HepG2 (cell line): Measurements from ENCODE around the gene CD68. TPM values are rescaled to one million over a fixed set of nuclear protein-coding genes. Genes with fewer than 3 reads are reported as not detected.
A peak's percentile ranks its signal among the peaks of the same experiment; 100 is the strongest.

Experiments used
- CHCHD3 ChIP-seq: sonication (generic); formaldehyde crosslinking; IDR thresholded peaks from 2 replicates; pipeline ENCODE4 v1.8.0; 2022; ENCODE audit warnings: mild to moderate bottlenecking, missing genetic modification reagents, moderate library complexity
- GZF1 ChIP-seq: sonication (generic); formaldehyde crosslinking; IDR thresholded peaks from 2 replicates; pipeline ENCODE4 v1.5.1; 2020; ENCODE audit warnings: mild to moderate bottlenecking, missing genetic modification reagents
- HNF4G ChIP-seq, 2 experiments: sonication (generic) in 1 of 2; formaldehyde crosslinking in 1 of 2; IDR thresholded peaks; 2 replicates each; pipeline versions ENCODE4 v1.4.0 to v1.6.1; 2011 to 2020; ENCODE audit warnings: borderline replicate concordance in 2 of 2, low read depth in 2 of 2, mild to moderate bottlenecking in 2 of 2, low read length in 1 of 2, missing genetic modification reagents in 1 of 2, moderate library complexity in 1 of 2
- KDM1A ChIP-seq: IDR thresholded peaks from 2 replicates; pipeline ENCODE4 v1.6.1; 2016; ENCODE audit warnings: missing compliant biosample characterization
- MLLT10 ChIP-seq: sonication (generic); formaldehyde crosslinking; IDR thresholded peaks from 2 replicates; pipeline ENCODE4 v1.4.0; 2020; ENCODE audit warnings: missing genetic modification reagents
- NFYC ChIP-seq: IDR thresholded peaks from 2 replicates; pipeline ENCODE4 v1.6.1; 2016; ENCODE audit warnings: missing genetic modification reagents, missing compliant biosample characterization
- PAWR ChIP-seq: sonication (generic); formaldehyde crosslinking; IDR thresholded peaks from 2 replicates; pipeline ENCODE4 v1.4.0; 2020; ENCODE audit warnings: missing genetic modification reagents, mild to moderate bottlenecking, borderline replicate concordance
- RFX3 ChIP-seq: IDR thresholded peaks from 2 replicates; pipeline ENCODE4 v1.6.1; 2016; ENCODE audit warnings: missing biosample characterization, missing genetic modification reagents
- SMARCE1 ChIP-seq: fragments of 450-650 bp; IDR thresholded peaks from 2 replicates; pipeline ENCODE4 v1.6.1; 2017; ENCODE audit warnings: borderline replicate concordance
- SOX6 ChIP-seq, 2 experiments: fragments of 450-650 bp in 1 of 2; sonication (generic) in 1 of 2; formaldehyde crosslinking in 1 of 2; IDR thresholded peaks; 2 replicates each; pipeline versions ENCODE4 v1.4.0 to v1.6.1; 2017 to 2020; ENCODE audit warnings: antibody characterized with exemption in 1 of 2, mild to moderate bottlenecking in 1 of 2, missing genetic modification reagents in 1 of 2
- THAP8 ChIP-seq: sonication (generic); formaldehyde crosslinking; IDR thresholded peaks from 2 replicates; pipeline ENCODE4 v1.5.1; 2020; ENCODE audit warnings: missing genetic modification reagents, mild to moderate bottlenecking, borderline replicate concordance
- YY1 ChIP-seq: IDR thresholded peaks from 2 replicates; pipeline ENCODE4 v1.6.1; 2011; ENCODE audit warnings: low read length, low read depth, moderate library complexity, mild to moderate bottlenecking; ENCODE audit not compliant: insufficient read depth, insufficient replicate concordance
- ZNF10 ChIP-seq: sonication (generic); formaldehyde crosslinking; IDR thresholded peaks from 2 replicates; pipeline ENCODE4 v1.4.0; 2020; ENCODE audit warnings: mild to moderate bottlenecking, low read depth, missing genetic modification reagents, borderline replicate concordance
- ZNF256 ChIP-seq: sonication (generic); formaldehyde crosslinking; conservative IDR thresholded peaks from 2 replicates; pipeline ENCODE4 v1.4.0; 2020; ENCODE audit warnings: missing genetic modification reagents
- ZNF44 ChIP-seq: sonication (generic); formaldehyde crosslinking; IDR thresholded peaks from 2 replicates; pipeline ENCODE4 v1.5.1; 2020; ENCODE audit warnings: mild to moderate bottlenecking, missing genetic modification reagents
- ZNF589 ChIP-seq: sonication (generic); formaldehyde crosslinking; conservative IDR thresholded peaks from 2 replicates; pipeline ENCODE4 v1.8.0; 2022; ENCODE audit warnings: mild to moderate bottlenecking, moderate library complexity, missing genetic modification reagents
- polyA plus RNA-seq, 8 experiments: library from polyadenylated mRNA; depleted of rRNA in 3 of 8; stranded (reverse) in 7 of 8; unstranded in 1 of 8; fragments of >200 nt; fragmentation: Illumina TruSeq in 4 of 8; extraction: Trizol in 4 of 8; gene quantifications; 2 replicates each; pipeline versions ENCODE4 v1.2.1 to v1.2.3, GENCODE V29; 2011 to 2016; ENCODE audit warnings: low read depth in 4 of 8, missing spikeins in 1 of 8, mixed read lengths in 1 of 8; ENCODE audit not compliant: insufficient read depth in 1 of 8
- total RNA-seq, 5 experiments: library from RNA; depleted of rRNA; stranded (reverse); fragments of >200 nt; fragmentation: Illumina TruSeq; extraction: Trizol; gene quantifications; 2 replicates each; pipeline ENCODE4 v1.2.3, GENCODE V29; 2016; ENCODE audit warnings: low read depth in 1 of 5
- TF ChIP-seq, protein P1 (sequence below): sonication (generic); formaldehyde crosslinking; conservative IDR thresholded peaks from 2 replicates; pipeline ENCODE4 v1.4.0; 2020; ENCODE audit warnings: missing genetic modification reagents
- TF ChIP-seq, protein P2 (sequence below): sonication (generic); formaldehyde crosslinking; IDR thresholded peaks from 2 replicates; pipeline ENCODE4 v1.4.0; 2020; ENCODE audit warnings: missing genetic modification reagents
- TF ChIP-seq, protein P3 (sequence below): sonication (generic); formaldehyde crosslinking; IDR thresholded peaks from 2 replicates; pipeline ENCODE4 v1.4.0; 2020; ENCODE audit warnings: missing genetic modification reagents

Gene CD68
- total and polyA plus RNA-seq, 2 of the 13 experiments (the other 11 are each of a cell fraction or from before 2014, with no cell fraction given): 10.3 to 104 TPM

DNA sequence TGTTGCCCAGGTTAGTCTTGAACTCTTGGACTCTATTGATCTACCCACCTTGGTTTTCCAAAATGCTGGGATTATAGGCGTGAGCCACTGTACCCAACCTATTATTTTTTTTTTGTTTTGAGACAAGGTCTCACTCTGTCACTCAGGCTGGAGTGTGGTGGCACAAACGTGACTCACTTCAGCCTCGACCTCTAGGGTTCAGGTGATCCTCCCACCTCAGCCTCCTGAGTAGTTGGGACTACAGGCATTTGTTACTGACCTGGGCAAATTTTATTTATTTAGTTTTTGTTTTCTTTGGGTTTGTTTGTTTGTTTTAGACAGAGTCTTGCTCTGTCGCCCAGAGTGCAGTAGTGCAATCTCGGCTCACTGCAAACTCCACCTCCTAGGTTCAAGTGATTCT, 44.2 kb downstream of the CD68 start (continued):
- no peak for TF ChIP-seq RFX3 (CRISPR knock-in tag)
- no peak for TF ChIP-seq PAWR
- TF ChIP-seq ZNF589 (CRISPR knock-in tag): no peak
- TF ChIP-seq HNF4G (IDR thresholded peaks at IDR 0.05; ENCODE audit: borderline replicate concordance, low read depth, low read length): no peak
- TF ChIP-seq HNF4G (CRISPR knock-in tag; IDR thresholded peaks at IDR 0.05; ENCODE audit: borderline replicate concordance, low read depth): no peak
- TF ChIP-seq YY1: no peak
- no peak for TF ChIP-seq THAP8 (CRISPR knock-in tag)
- TF ChIP-seq GZF1 (CRISPR knock-in tag): no peak
- TF ChIP-seq, protein P1, sequence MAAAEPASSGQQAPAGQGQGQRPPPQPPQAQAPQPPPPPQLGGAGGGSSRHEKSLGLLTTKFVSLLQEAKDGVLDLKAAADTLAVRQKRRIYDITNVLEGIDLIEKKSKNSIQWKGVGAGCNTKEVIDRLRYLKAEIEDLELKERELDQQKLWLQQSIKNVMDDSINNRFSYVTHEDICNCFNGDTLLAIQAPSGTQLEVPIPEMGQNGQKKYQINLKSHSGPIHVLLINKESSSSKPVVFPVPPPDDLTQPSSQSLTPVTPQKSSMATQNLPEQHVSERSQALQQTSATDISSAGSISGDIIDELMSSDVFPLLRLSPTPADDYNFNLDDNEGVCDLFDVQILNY (CRISPR knock-in tag): no peak
- TF ChIP-seq, protein P2, sequence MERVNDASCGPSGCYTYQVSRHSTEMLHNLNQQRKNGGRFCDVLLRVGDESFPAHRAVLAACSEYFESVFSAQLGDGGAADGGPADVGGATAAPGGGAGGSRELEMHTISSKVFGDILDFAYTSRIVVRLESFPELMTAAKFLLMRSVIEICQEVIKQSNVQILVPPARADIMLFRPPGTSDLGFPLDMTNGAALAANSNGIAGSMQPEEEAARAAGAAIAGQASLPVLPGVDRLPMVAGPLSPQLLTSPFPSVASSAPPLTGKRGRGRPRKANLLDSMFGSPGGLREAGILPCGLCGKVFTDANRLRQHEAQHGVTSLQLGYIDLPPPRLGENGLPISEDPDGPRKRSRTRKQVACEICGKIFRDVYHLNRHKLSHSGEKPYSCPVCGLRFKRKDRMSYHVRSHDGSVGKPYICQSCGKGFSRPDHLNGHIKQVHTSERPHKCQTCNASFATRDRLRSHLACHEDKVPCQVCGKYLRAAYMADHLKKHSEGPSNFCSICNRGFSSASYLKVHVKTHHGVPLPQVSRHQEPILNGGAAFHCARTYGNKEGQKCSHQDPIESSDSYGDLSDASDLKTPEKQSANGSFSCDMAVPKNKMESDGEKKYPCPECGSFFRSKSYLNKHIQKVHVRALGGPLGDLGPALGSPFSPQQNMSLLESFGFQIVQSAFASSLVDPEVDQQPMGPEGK (CRISPR knock-in tag): no peak
- TF ChIP-seq MLLT10 (CRISPR knock-in tag): no peak
- no peak for TF ChIP-seq SMARCE1
- TF ChIP-seq SOX6 (IDR thresholded peaks at IDR 0.05): no peak
- TF ChIP-seq SOX6 (CRISPR knock-in tag; IDR thresholded peaks at IDR 0.05): peak; percentile 23; the same call in 1 of the 2 replicates
- TF ChIP-seq KDM1A (CRISPR knock-in tag): 0 out of 2 replicates have a peak, but pooled peaks have one; percentile 36
- TF ChIP-seq, protein P3, sequence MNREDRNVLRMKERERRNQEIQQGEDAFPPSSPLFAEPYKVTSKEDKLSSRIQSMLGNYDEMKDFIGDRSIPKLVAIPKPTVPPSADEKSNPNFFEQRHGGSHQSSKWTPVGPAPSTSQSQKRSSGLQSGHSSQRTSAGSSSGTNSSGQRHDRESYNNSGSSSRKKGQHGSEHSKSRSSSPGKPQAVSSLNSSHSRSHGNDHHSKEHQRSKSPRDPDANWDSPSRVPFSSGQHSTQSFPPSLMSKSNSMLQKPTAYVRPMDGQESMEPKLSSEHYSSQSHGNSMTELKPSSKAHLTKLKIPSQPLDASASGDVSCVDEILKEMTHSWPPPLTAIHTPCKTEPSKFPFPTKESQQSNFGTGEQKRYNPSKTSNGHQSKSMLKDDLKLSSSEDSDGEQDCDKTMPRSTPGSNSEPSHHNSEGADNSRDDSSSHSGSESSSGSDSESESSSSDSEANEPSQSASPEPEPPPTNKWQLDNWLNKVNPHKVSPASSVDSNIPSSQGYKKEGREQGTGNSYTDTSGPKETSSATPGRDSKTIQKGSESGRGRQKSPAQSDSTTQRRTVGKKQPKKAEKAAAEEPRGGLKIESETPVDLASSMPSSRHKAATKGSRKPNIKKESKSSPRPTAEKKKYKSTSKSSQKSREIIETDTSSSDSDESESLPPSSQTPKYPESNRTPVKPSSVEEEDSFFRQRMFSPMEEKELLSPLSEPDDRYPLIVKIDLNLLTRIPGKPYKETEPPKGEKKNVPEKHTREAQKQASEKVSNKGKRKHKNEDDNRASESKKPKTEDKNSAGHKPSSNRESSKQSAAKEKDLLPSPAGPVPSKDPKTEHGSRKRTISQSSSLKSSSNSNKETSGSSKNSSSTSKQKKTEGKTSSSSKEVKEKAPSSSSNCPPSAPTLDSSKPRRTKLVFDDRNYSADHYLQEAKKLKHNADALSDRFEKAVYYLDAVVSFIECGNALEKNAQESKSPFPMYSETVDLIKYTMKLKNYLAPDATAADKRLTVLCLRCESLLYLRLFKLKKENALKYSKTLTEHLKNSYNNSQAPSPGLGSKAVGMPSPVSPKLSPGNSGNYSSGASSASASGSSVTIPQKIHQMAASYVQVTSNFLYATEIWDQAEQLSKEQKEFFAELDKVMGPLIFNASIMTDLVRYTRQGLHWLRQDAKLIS (CRISPR knock-in tag): no peak
- TF ChIP-seq ZNF44 (CRISPR knock-in tag): no peak
- TF ChIP-seq CHCHD3 (CRISPR knock-in tag): no peak
- no peak for TF ChIP-seq NFYC (CRISPR knock-in tag)
- no peak for TF ChIP-seq ZNF10 (CRISPR knock-in tag)
- no peak for TF ChIP-seq ZNF256
